Renal cortex interstitium (tissue), 11 donors: ENCODE data around the gene IKZF1. TPM values are rescaled to one million over a fixed set of nuclear protein-coding genes. Genes with fewer than 3 reads are reported as not detected.

Source experiments
- DNase-seq, 11 donors: peaks; one replicate each; pipeline ENCODE4 v3.0.0-alpha.2; 2013; ENCODE audit warnings: low read depth in 9 of 11, low spot score in 4 of 11; ENCODE audit errors: extremely low read depth in 1 of 11
- polyA plus RNA-seq, 3 donors: library from polyadenylated mRNA; unstranded; fragments of 120-200 nt; gene quantifications; one replicate each; pipeline ENCODE4 v1.2.1, GENCODE V29; 2013; ENCODE audit not compliant: insufficient read length in 3 of 3

IKZF1 gene
- polyA plus RNA-seq, 3 donors: 0.98 to 1.8 (median 1.1) TPM

GRCh38 chr7:50346545-50347497 is 42.3 kb downstream of the IKZF1 start:
- no peak for DNase-seq

GRCh38 chr7:50347693-50348092 is 43.2 kb downstream of the IKZF1 start:
- DNase-seq: no peak

GRCh38 chr7:50348469-50349162 is 44.1 kb downstream of the IKZF1 start:
- DNase-seq: no peak

- DNase-seq: no peak
These were observed 44.9 kb downstream of the IKZF1 start for GRCh38 chr7:50349399-50349798.

GRCh38 chr7:50349963-50350944 is 45.7 kb downstream of the IKZF1 start:
- no peak for DNase-seq

- no peak for DNase-seq
These were observed 46.8 kb downstream of the IKZF1 start for GRCh38 chr7:50351267-50351666.

GRCh38 chr7:50352282-50352681 is 47.8 kb downstream of the IKZF1 start:
- DNase-seq: no peak

GRCh38 chr7:50352751-50353150 is 48.2 kb downstream of the IKZF1 start:
- DNase-seq: no peak

- no peak for DNase-seq
These were observed 48.7 kb downstream of the IKZF1 start for GRCh38 chr7:50353201-50353600.

- DNase-seq: no peak
These were observed 49.5 kb downstream of the IKZF1 start for GRCh38 chr7:50353894-50354595.

- no peak for DNase-seq
These were observed 51.3 kb downstream of the IKZF1 start for GRCh38 chr7:50355817-50356178.

- no peak for DNase-seq
These were observed 51.9 kb downstream of the IKZF1 start for GRCh38 chr7:50356212-50356944.

- no peak for DNase-seq
These were observed 52.4 kb downstream of the IKZF1 start for GRCh38 chr7:50356945-50357268.

- no peak for DNase-seq
These were observed 52.9 kb downstream of the IKZF1 start for GRCh38 chr7:50357426-50357825.

GRCh38 chr7:50358041-50358705 is 53.7 kb downstream of the IKZF1 start:
- DNase-seq: no peak

GRCh38 chr7:50358779-50359178 is 54.3 kb downstream of the IKZF1 start:
- no peak for DNase-seq

- DNase-seq: no peak
These were observed 54.9 kb downstream of the IKZF1 start for GRCh38 chr7:50359258-50359994.
